NT2/D1 (cell line): ENCODE data around the gene GNAL.

ENCODE experiments used
- DNase-seq: peaks from one replicate; pipeline ENCODE4 v3.0.0-alpha.2; 2011; ENCODE audit warnings: low read depth, low spot score
- H3K27me3 ChIP-seq: 2 replicates; pipeline ENCODE4 v1.6.0; 2011; ENCODE audit warnings: mild to moderate bottlenecking; ENCODE audit not compliant: insufficient read length, insufficient read depth
- H3K36me3 ChIP-seq: 2 replicates; pipeline ENCODE4 v1.6.1; 2011; ENCODE audit warnings: mild to moderate bottlenecking, low read length, mixed read lengths; ENCODE audit not compliant: insufficient read depth, insufficient read length
- H3K4me1 ChIP-seq: 2 replicates; pipeline ENCODE4 v1.5.1; 2011; ENCODE audit not compliant: insufficient read depth, insufficient read length
- H3K4me3 ChIP-seq: 2 replicates; pipeline ENCODE4 v1.5.1; 2011; ENCODE audit warnings: low read depth; ENCODE audit not compliant: insufficient read length
- H3K9ac ChIP-seq: 2 replicates; pipeline ENCODE4 v1.6.0; 2011; ENCODE audit warnings: low read depth; ENCODE audit not compliant: insufficient read length
- H3K9me3 ChIP-seq: 2 replicates; pipeline ENCODE4 v1.5.1; 2011; ENCODE audit warnings: mild to moderate bottlenecking, low read length; ENCODE audit not compliant: insufficient read depth
- SUZ12 ChIP-seq: IDR thresholded peaks from 2 replicates; pipeline ENCODE4 v1.6.1; 2011; ENCODE audit not compliant: insufficient read length, insufficient read depth; ENCODE audit errors: extremely low read depth
- YY1 ChIP-seq: IDR thresholded peaks from 2 replicates; pipeline ENCODE4 v1.6.1; 2011; ENCODE audit not compliant: insufficient read length, insufficient read depth
- ZNF274 ChIP-seq: IDR thresholded peaks from 2 replicates; pipeline ENCODE4 v1.6.1; 2011; ENCODE audit warnings: mild to moderate bottlenecking, low read depth, low read length

GNAL gene

DNA sequence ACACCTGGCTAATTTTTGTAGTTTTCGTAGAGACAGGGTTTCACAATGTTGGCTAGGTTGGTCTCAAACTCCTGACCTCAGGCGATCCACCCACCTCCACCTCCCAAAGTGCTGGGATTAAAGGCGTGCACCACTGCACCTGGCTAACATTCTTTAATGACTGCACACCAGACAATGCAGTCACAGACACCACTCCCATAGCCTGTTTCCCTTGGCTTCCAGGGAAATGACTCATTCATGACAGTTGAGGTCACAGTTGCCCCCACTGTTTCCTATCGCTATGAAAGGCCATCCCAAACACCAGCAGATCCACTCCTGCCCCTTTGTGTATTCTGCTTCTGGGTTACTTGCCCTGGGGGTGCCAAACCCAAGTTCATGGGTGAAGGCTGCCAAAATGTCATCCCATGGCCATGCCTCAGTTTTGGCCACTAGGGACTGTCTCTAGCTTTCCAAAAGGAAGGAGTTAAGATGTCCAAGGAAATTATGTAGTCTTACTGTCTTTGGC, 170.9 kb downstream of the GNAL start:
- no peaks in the 10 kb centered on the region for H3K4me1 ChIP-seq
- H3K9ac ChIP-seq, result no peak overlapping the region
- H3K4me3 ChIP-seq, result no peak overlapping the region
- DNase-seq, result no peak
- H3K36me3 ChIP-seq, result peaks cover under 1% of the 10 kb centered on the region
- no peaks in the 10 kb centered on the region for H3K27me3 ChIP-seq
- TF ChIP-seq ZNF274 (no peak), YY1 (no peak), SUZ12 (no peak)
- no peaks in the 10 kb centered on the region for H3K9me3 ChIP-seq

DNA sequence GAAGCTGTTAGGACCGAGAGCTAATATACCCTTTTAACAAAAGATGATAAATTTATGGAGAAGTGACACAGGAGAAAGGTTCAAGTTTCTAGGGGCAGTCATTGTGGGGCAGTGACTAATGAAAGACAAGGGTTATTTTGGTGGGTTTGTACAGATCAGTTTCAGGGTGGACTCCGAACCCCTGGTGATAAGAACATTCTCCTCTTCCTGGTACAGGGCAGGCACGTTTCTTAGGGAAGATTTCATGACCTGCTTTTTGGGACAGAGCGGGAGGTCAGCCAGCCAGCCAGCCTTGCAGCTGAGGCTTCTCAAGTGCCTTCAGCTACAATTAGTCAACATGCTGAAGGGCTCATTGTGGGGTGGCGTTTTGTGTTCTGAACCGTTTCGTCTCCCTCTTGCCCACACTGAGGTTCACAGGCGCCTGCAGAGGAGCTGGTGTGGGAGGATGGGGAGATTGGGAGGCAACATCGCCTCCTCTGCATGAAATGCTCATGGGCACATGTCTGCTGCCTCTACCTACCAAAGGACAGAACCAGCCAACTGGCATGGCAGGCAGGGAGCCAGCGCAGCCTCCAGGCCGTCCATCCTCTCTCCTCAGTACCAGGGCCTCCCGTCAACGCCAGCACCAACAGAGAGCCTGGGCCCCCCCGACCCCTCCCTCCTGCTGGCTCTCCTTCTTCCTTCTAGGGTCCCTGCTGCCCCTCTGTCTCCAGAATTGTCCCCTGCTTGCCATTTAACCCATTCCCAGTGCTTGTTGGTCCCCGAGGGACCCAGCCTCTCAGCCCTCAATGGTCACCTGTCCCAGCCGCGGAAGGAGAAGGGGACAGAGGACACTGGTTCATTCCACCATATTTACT, 171.8 kb downstream of the GNAL start:
- H3K4me1 ChIP-seq, result no peaks in the 10 kb centered on the region

DNA sequence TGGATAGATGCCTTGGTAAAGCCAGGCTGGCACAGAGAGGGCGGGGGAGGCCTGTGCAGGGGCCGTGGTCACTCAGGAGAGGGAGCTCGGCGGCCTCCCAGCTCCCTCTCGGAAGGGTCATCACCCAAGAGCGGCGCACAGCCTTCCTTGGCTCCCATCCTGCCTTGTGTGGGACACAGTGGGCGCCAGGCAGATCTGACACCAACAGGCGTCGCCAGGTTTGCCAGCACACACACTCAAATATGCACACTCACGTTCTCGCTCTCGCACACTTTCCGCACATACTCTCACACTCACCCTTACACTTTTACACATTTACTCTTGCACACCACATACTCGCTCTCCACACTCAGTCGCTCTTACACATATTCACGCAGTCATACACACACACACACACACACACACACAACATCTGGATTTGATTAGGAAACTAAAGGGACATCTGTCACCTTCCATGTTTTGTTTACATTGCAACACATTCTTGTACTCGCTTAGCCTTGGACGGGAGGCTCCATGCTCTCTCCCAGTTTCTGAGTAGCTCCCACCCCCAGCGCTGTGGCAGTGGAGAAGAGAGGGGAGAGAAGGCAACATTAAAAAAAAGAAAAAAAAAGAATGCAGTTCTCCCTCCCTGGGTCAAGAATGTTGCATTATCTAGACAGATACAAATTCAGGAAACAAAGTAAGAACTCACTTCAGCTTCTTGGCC, 172.7 kb downstream of the GNAL start:
- DNase-seq, result no peak
- H3K9ac ChIP-seq, result no peak overlapping the region

More for the DNA sequence above, 171.8 kb downstream of the GNAL start:
- H3K4me3 ChIP-seq, result no peak overlapping the region
- no peak overlapping the region for H3K9ac ChIP-seq
- TF ChIP-seq SUZ12 (no peak), YY1 (no peak)
- no peaks in the 10 kb centered on the region for H3K9me3 ChIP-seq
- H3K27me3 ChIP-seq, result no peaks in the 10 kb centered on the region
- H3K36me3 ChIP-seq, result no peaks in the 10 kb centered on the region
- no peak for DNase-seq

DNA sequence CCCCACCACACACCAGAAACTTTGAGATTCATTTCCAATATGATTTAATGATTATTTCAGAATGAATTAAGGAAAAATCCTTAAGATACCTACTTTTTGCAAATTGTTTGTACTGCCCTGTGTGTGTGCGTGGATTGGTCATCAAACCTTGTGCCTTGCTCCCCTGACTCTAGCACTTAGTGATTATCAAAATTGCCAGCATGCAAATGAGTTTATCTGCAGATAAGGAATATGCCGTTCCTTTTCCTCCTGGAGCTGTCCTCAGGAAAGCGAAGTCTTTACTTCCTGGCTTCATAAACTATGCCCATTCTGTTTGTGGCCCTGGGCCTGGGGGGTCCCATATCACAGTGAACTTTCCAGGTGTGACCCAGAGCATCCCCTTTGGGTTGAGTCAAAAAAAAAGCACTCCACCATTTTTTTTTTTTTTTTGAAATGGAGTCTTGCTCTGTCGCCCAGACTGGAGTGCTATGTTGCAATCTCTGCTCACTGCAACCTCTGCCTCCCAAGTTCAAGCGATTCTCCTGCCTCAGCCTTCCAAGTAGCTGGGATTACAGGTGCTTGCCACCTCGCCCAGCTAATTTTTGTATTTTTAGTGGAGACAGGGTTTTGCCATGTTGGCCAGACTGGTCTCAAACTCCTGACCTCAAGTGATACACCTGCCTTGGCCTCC, 173.5 kb downstream of the GNAL start:
- H3K36me3 ChIP-seq, result peaks cover 2% of the 10 kb centered on the region
- no peaks in the 10 kb centered on the region for H3K9me3 ChIP-seq
- no peak overlapping the region for H3K9ac ChIP-seq
- H3K4me3 ChIP-seq, result no peak overlapping the region
- H3K27me3 ChIP-seq, result no peaks in the 10 kb centered on the region
- no peak for DNase-seq
- H3K4me1 ChIP-seq, result no peaks in the 10 kb centered on the region
- TF ChIP-seq YY1, result no peak
- TF ChIP-seq SUZ12, result no peak
- no peak for TF ChIP-seq ZNF274

More for the DNA sequence above, 172.7 kb downstream of the GNAL start:
- Histone ChIP-seq H3K9me3 (no peaks in the 10 kb centered on the region), H3K4me1 (no peaks in the 10 kb centered on the region), H3K4me3 (no peak overlapping the region), H3K27me3 (no peaks in the 10 kb centered on the region), H3K36me3 (no peaks in the 10 kb centered on the region)
- TF ChIP-seq YY1, result no peak
- no peak for TF ChIP-seq ZNF274
- no peak for TF ChIP-seq SUZ12

DNA sequence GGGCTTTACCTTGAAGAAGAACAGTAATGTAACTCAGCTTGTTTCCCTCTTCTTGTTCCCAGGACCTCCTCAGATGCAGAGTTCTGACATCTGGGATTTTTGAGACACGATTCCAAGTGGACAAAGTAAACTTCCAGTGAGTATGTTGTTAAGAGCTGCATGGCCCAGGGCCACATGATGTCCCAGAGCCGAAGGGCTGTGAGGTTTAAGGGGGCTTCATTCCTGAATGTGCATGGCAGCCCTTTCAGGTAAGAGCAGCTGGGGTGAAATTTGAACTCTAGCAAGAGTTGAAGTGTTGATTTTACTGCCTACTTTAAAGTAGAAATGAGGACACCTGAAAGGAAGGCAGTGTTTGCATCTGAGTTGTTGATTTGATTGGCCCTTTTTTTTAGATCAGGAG, 175.4 kb downstream of the GNAL start:
- Histone ChIP-seq H3K9me3 (no peaks in the 10 kb centered on the region), H3K27me3 (no peaks in the 10 kb centered on the region), H3K4me1 (no peaks in the 10 kb centered on the region), H3K36me3 (peaks cover 6% of the 10 kb centered on the region), H3K4me3 (no peak overlapping the region), H3K9ac (no peak overlapping the region)
- DNase-seq, result no peak
- TF ChIP-seq ZNF274 (no peak), SUZ12 (no peak), YY1 (no peak)

DNA sequence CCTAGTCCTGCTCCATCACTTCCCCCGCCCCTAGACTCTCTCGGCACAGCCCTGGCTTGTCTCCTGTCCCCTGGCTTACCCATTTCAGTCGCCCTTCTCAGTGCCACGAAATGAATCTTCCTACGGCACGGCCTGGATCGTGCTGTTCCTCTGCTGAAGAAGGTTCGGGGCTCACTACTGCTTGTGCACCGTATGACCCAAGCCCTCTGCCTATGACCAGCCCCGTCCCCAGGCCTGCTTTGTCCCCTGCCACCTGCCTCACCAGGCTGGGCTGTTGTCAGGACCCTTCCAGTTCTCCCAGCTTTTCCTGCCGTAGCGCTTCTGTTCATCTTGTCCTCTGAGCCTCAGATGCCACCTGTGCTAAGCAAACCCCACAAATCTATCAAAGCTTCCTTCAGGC, 176.0 kb downstream of the GNAL start:
- H3K27me3 ChIP-seq, result no peaks in the 10 kb centered on the region
- no peaks in the 10 kb centered on the region for H3K9me3 ChIP-seq
- H3K4me3 ChIP-seq, result no peak overlapping the region
- H3K4me1 ChIP-seq, result no peaks in the 10 kb centered on the region
- peaks cover 6% of the 10 kb centered on the region for H3K36me3 ChIP-seq
- DNase-seq, result no peak
- TF ChIP-seq YY1, result no peak
- no peak for TF ChIP-seq SUZ12
- TF ChIP-seq ZNF274, result no peak
- no peak overlapping the region for H3K9ac ChIP-seq
